Neuronal stem cell (in vitro differentiated cells): ENCODE results near the gene MXD3.
A peak's percentile ranks its signal among the peaks of the same experiment; 100 is the strongest.
"Not testable (repeated sequence)": the region's sequence is repeated elsewhere in the genome, so short reads cannot be mapped to it uniquely, and the experiment has no call there.

Experiments
- DNase-seq: peaks from one replicate; pipeline ENCODE4 v3.0.0-alpha.2; 2013; ENCODE audit warnings: low spot score
- H2AFZ ChIP-seq: one replicate; pipeline ENCODE4 v1.6.1; 2013; ENCODE audit warnings: mild to moderate bottlenecking, low read length, inconsistent platforms
- H2AK5ac ChIP-seq: 2 replicates; pipeline ENCODE4 v1.6.1; 2013; ENCODE audit warnings: low read depth, mild to moderate bottlenecking, inconsistent platforms, low read length, moderate library complexity, mixed read lengths
- H2BK120ac ChIP-seq: 2 replicates; pipeline ENCODE4 v1.6.1; 2013; ENCODE audit warnings: low read depth, mild to moderate bottlenecking, inconsistent platforms, low read length, moderate library complexity, mixed read lengths
- H2BK12ac ChIP-seq: one replicate; pipeline ENCODE4 v1.6.1; 2013; ENCODE audit warnings: low read length, inconsistent platforms
- H2BK15ac ChIP-seq: 2 replicates; pipeline ENCODE4 v1.6.1; 2013; ENCODE audit warnings: mild to moderate bottlenecking, low read length, inconsistent platforms, mixed read lengths
- H2BK5ac ChIP-seq: one replicate; pipeline ENCODE4 v1.6.1; 2013; ENCODE audit warnings: inconsistent platforms, mild to moderate bottlenecking, low read length, moderate library complexity
- H3K14ac ChIP-seq: one replicate; pipeline ENCODE4 v1.6.1; 2013; ENCODE audit warnings: low read length, inconsistent platforms
- H3K18ac ChIP-seq: 2 replicates; pipeline ENCODE4 v1.6.1; 2013; ENCODE audit warnings: low read length, inconsistent platforms
- H3K23ac ChIP-seq: 2 replicates; pipeline ENCODE4 v1.6.1; 2013; ENCODE audit warnings: low read depth, mild to moderate bottlenecking, mixed read lengths, low read length, inconsistent platforms; ENCODE audit not compliant: poor library complexity
- H3K27ac ChIP-seq: replicated peaks from 3 replicates; pipeline ENCODE4 v1.5.1; 2013; ENCODE audit warnings: low read length, inconsistent platforms
- H3K27me3 ChIP-seq, 3 experiments: 2 replicates each; pipeline ENCODE4 v1.6.1; 2013; ENCODE audit warnings: low read length in 3 of 3, mild to moderate bottlenecking in 2 of 3, inconsistent platforms in 1 of 3, low read depth in 1 of 3, mixed read lengths in 1 of 3, moderate library complexity in 1 of 3; ENCODE audit not compliant: control insufficient read depth in 3 of 3, insufficient read depth in 3 of 3
- H3K36me3 ChIP-seq, 2 donors: replicated peaks in 1 of 2; 2 replicates each; pipeline ENCODE4 v1.6.1; 2013; ENCODE audit warnings: low read length in 2 of 2; ENCODE audit not compliant: control insufficient read depth in 2 of 2, insufficient read depth in 2 of 2
- H3K4ac ChIP-seq: 2 replicates; pipeline ENCODE4 v1.6.1; 2013; ENCODE audit warnings: inconsistent platforms, mild to moderate bottlenecking, low read length, moderate library complexity
- H3K4me1 ChIP-seq, 2 donors: 1 replicate in 1 of 2; 2 replicates in 1 of 2; pipeline ENCODE4 v1.6.1; 2013; ENCODE audit warnings: low read length in 2 of 2, low read depth in 1 of 2; ENCODE audit not compliant: control insufficient read depth in 2 of 2, insufficient read depth in 1 of 2
- H3K4me2 ChIP-seq: one replicate; pipeline ENCODE4 v1.6.1; 2013; ENCODE audit warnings: mild to moderate bottlenecking, low read length, inconsistent platforms; ENCODE audit not compliant: insufficient read depth, poor library complexity, severe bottlenecking
- H3K4me3 ChIP-seq, 2 donors: 2 replicates each; pipeline ENCODE4 v1.5.1; 2013; ENCODE audit warnings: low read length in 2 of 2, mild to moderate bottlenecking in 2 of 2, inconsistent platforms in 1 of 2, moderate library complexity in 1 of 2
- H3K79me1 ChIP-seq: one replicate; pipeline ENCODE4 v1.6.1; 2013; ENCODE audit warnings: low read depth, mild to moderate bottlenecking, inconsistent platforms, low read length, moderate library complexity
- H3K9ac ChIP-seq: one replicate; pipeline ENCODE4 v1.6.1; 2013; ENCODE audit warnings: mild to moderate bottlenecking, low read depth, low read length, inconsistent platforms; ENCODE audit not compliant: poor library complexity
- H3K9me3 ChIP-seq, 2 donors: replicated peaks in 1 of 2; 2 replicates each; pipeline versions ENCODE3 to v1.6.1; 2013; ENCODE audit warnings: low read length in 2 of 2, mild to moderate bottlenecking in 2 of 2, inconsistent platforms in 1 of 2, low read depth in 1 of 2, mixed read lengths in 1 of 2, moderate library complexity in 1 of 2; ENCODE audit not compliant: control insufficient read depth in 2 of 2, insufficient read depth in 1 of 2
- H4K8ac ChIP-seq: one replicate; pipeline ENCODE4 v1.6.1; 2013; ENCODE audit warnings: low read depth, mild to moderate bottlenecking, inconsistent platforms, low read length, moderate library complexity
- H4K91ac ChIP-seq: one replicate; pipeline ENCODE4 v1.6.1; 2013; ENCODE audit warnings: low read length, low read depth, mild to moderate bottlenecking, inconsistent platforms; ENCODE audit not compliant: poor library complexity
- WGBS, 2 donors: extraction: QIAGEN DNeasy Blood & Tissue Kit; methylation state at CpG; one replicate each; pipeline ENCODE4 v1.1.7; 2013; ENCODE audit warnings: missing lambda C conversion rate in 2 of 2, mixed read lengths in 1 of 2; ENCODE audit not compliant: insufficient read length in 2 of 2, insufficient replicate concordance in 1 of 2; ENCODE audit errors: extremely low coverage in 2 of 2; 5-methylcytosine and 5-hydroxymethylcytosine counted together

The MXD3 gene

DNA sequence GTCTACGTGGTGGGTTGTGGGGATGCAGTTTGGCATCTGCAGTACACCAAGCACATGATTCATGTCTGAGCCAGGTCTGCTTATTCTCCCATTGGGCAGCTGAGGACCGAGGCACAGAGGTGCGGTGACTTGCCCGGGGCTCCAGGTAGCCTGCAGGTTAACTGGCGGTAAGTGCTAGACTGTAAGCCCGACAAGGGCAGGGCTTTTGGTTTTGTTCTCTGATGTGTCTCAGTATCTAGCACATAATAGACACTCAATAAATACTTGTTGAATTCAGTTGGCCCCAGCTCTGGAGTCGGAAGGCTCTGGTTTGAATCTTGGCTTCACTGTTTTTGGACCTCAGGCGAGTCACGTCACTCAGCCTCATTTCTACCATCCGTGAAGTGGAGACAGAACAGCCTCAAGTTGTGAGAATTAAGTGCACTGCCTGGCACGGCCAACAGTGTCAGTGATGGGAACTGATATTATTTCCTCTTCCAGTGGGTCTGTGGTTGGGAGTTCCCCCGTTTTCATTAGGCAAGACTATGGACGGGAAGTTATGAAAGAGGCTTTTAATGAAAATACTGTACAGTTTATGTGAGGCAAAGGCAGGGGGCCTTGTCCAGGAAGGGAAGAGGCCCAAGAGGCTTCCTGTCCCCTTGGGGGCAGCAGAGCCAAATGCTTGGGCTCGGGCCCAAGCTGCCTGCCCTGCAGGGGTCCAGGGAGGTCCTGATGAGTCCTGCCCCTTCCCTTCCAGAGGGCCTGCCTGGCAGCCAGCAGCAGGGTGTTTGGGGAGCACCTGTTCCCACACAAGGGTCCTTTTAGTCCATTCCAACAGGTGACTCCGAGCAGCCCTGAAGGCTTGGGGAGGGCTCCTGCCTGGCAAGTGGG lies 4.8 kb downstream of the MXD3 start:
- Histone ChIP-seq H3K14ac (no peak overlapping the region), H2BK5ac (no peak overlapping the region), H2BK120ac (no peak overlapping the region), H3K4me3 (no peak overlapping the region), H3K79me1 (peaks cover 14% of the 10 kb centered on the region), H3K27me3 (peaks cover 0 to 8% (median 0%) of the 10 kb centered on the region in 3 experiments), H4K8ac (no peak overlapping the region), H2BK12ac (no peak overlapping the region), H2BK15ac (no peak overlapping the region), H3K9ac (no peak overlapping the region), H3K4ac (no peak overlapping the region), H3K23ac (peak overlapping the region; percentile 56), H3K27ac (no peak overlapping the region), H3K36me3 (peaks cover 19 to 61% of the 10 kb centered on the region in 2 donors), H3K18ac (no peak overlapping the region), H4K91ac (no peak overlapping the region), H3K9me3 (no peaks in the 10 kb centered on the region), H2AK5ac (no peak overlapping the region), H2AFZ (no peak overlapping the region), H3K4me2 (no peak overlapping the region), H3K4me1 (peaks cover 15 to 24% of the 10 kb centered on the region in 2 donors)
- no peak for DNase-seq
- WGBS, 2 donors, result no CpG with 5 or more reads among the region's 15 CpGs

- WGBS, 2 donors, result no CpG with 5 or more reads among the region's 11 CpGs
- not testable (repeated sequence) for H3K14ac ChIP-seq, H3K9me3 ChIP-seq, H3K23ac ChIP-seq, H3K4me2 ChIP-seq, DNase-seq, H2AK5ac ChIP-seq, H3K4me3 ChIP-seq, H2AFZ ChIP-seq, H2BK5ac ChIP-seq, H3K18ac ChIP-seq, H4K91ac ChIP-seq, H3K4ac ChIP-seq, H3K27me3 ChIP-seq, H3K9ac ChIP-seq, H2BK12ac ChIP-seq, H4K8ac ChIP-seq, H2BK15ac ChIP-seq, H3K27ac ChIP-seq, H2BK120ac ChIP-seq
- H3K4me1 ChIP-seq, result peaks cover 15 to 24% of the 10 kb centered on the region in 2 donors
- peaks cover 14% of the 10 kb centered on the region for H3K79me1 ChIP-seq
- H3K36me3 ChIP-seq, result peaks cover 25 to 68% of the 10 kb centered on the region in 2 donors
Measured at GRCh38 chr5:177306103-177306640, 5.5 kb downstream of the MXD3 start.

DNA sequence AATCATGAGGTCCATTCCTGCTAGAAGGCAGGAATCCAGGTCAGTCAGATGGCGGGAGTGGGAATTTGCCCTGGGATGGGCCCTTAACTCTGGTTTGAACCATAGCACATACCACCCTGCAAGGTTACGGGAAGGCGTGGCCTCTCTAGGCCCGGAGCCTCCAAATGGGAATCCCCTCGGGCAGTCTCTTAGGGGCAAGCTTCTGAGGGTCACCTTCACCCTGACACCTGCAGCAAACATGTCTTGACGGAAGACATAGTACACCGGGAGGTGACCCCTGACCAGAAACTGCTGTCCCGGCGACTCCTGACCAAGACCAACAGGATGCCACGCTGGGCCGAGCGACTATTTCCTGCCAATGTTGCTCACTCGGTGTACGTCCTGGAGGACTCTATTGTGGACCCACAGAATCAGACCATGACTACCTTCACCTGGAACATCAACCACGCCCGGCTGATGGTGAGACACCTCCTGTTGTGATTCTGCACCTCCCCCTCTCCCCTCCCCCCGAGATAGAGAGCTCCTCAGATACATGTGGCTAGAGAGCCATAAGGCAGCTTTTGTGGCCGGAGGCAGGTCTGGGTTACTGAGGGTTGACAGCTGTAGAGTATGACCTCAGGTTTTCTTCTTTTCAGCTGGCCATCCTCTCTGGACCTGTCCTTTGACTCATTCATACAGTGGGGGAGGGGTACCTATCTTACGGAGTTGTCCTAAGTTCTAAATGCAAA lies 7.1 kb downstream of the MXD3 start:
- no peak overlapping the region for H4K8ac ChIP-seq
- H2BK15ac ChIP-seq, result no peak overlapping the region
- no peak overlapping the region for H2BK120ac ChIP-seq
- H2AK5ac ChIP-seq, result peak overlapping the region; percentile 94
- H3K36me3 ChIP-seq, result peaks cover 25 to 71% of the 10 kb centered on the region in 2 donors
- no peak overlapping the region for H2BK5ac ChIP-seq
- H3K27ac ChIP-seq, result no peak overlapping the region
- H4K91ac ChIP-seq, result no peak overlapping the region
- H3K27me3 ChIP-seq, result peaks cover 0 to 6% (median 0%) of the 10 kb centered on the region in 3 experiments
- no peak overlapping the region for H3K14ac ChIP-seq
- H3K23ac ChIP-seq, result no peak overlapping the region
- DNase-seq, result no peak
- H3K9me3 ChIP-seq, result no peaks in the 10 kb centered on the region
- H3K4me2 ChIP-seq, result peak overlapping the region; percentile 87
- H3K18ac ChIP-seq, result no peak overlapping the region
- WGBS, 2 donors, result no CpG with 5 or more reads among the region's 19 CpGs
- peak overlapping the region; percentile 85 for H3K9ac ChIP-seq
- no peak overlapping the region for H3K4ac ChIP-seq
- H2BK12ac ChIP-seq, result no peak overlapping the region
- peak overlapping the region; percentile 77 to 100 for H3K4me3 ChIP-seq
- H3K79me1 ChIP-seq, result peaks cover 10% of the 10 kb centered on the region
- H2AFZ ChIP-seq, result no peak overlapping the region
- H3K4me1 ChIP-seq, result peaks cover 9 to 14% of the 10 kb centered on the region in 2 donors
